Calu3 (cell line): ENCODE measurements around the gene SLC15A2. TPM values are rescaled to one million over a fixed set of nuclear protein-coding genes. Genes with fewer than 3 reads are reported as not detected.
"Not testable (repeated sequence)": the region's sequence is repeated elsewhere in the genome, so short reads cannot be mapped to it uniquely, and the experiment has no call there.

Experiments used
- BruUV-seq: library from RNA; stranded (reverse); fragments of 400-500 nt; replicated peaks from 2 replicates; lab custom pipeline; 2021; lab: Mats Ljungman, UMichigan
- CTCF ChIA-PET: fragments of 300-600 bp; sonication (Branson Sonifier 250); formaldehyde crosslinking; loops from one replicate; lab custom pipeline; 2022; ENCODE audit warnings: antibody characterized with exemption; lab: Charles Lee
- DNase-seq: peaks from one replicate; pipeline ENCODE4 v3.0.0; 2022
- H3K27ac Mint-ChIP-seq: one replicate; pipeline ENCODE4 v1.8.0; 2022; ENCODE audit warnings: mixed read lengths; ENCODE audit not compliant: unreplicated experiment
- H3K27me3 Mint-ChIP-seq: one replicate; pipeline ENCODE4 v1.8.0; 2022; ENCODE audit warnings: mixed read lengths; ENCODE audit not compliant: unreplicated experiment
- H3K36me3 Mint-ChIP-seq: one replicate; pipeline ENCODE4 v1.8.0; 2022; ENCODE audit warnings: mild to moderate bottlenecking, moderate library complexity, mixed read lengths; ENCODE audit not compliant: insufficient read depth, unreplicated experiment
- H3K4me1 Mint-ChIP-seq: one replicate; pipeline ENCODE4 v1.8.0; 2022; ENCODE audit warnings: mild to moderate bottlenecking, low read depth, mixed read lengths; ENCODE audit not compliant: unreplicated experiment
- H3K4me3 Mint-ChIP-seq: one replicate; pipeline ENCODE4 v1.8.0; 2022; ENCODE audit warnings: mild to moderate bottlenecking, low read depth, moderate library complexity, mixed read lengths; ENCODE audit not compliant: unreplicated experiment
- H3K9me3 Mint-ChIP-seq: one replicate; pipeline ENCODE4 v1.8.0; 2022; ENCODE audit warnings: low read depth, mixed read lengths; ENCODE audit not compliant: unreplicated experiment
- intact Hi-C: fragments of 100-400 bp; cut with micrococcal nuclease; formaldehyde crosslinking; loops from one replicate; pipeline ENCODE4 v1.10.0; 2022; ENCODE audit not compliant: unreplicated experiment
- total RNA-seq: library from RNA; stranded (reverse); gene quantifications from 2 replicates; pipeline ENCODE4 v1.2.3, GENCODE V29; 2022
- TF ChIP-seq, protein P1 (sequence below): fragments of 200-600 bp; IDR thresholded peaks from one replicate; pipeline ENCODE4 v1.8.0; 2022; ENCODE audit warnings: antibody characterized with exemption; ENCODE audit not compliant: unreplicated experiment

Gene SLC15A2
- total RNA-seq, 1 experiment from 2014 or later: 10.7 TPM

DNA sequence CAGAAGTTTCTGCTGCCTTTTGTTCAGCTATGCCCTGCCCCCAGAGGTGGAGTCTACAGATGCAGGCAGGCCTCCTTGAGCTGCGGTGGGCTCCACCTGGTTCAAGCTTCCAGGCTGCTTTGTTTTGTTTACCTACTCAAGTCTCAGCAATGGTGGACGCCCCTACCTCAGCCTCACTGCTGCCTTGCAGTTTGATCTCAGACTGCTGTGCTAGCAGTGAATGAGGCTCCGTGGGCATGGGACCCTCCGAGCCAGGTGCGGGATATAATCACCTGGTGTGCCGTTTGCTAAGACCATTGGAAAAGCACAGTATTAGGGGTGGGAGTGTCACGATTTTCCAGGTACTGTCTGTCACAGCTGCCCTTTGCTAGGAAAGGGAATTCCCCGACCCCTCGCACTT lies 31.0 kb upstream of the SLC15A2 start:
- H3K9me3 Mint-ChIP-seq, intact Hi-C loops, DNase-seq, H3K36me3 Mint-ChIP-seq, H3K4me1 Mint-ChIP-seq, H3K27me3 Mint-ChIP-seq, CTCF ChIA-PET, H3K4me3 Mint-ChIP-seq, H3K27ac Mint-ChIP-seq, BruUV-seq: not testable (repeated sequence)

DNA sequence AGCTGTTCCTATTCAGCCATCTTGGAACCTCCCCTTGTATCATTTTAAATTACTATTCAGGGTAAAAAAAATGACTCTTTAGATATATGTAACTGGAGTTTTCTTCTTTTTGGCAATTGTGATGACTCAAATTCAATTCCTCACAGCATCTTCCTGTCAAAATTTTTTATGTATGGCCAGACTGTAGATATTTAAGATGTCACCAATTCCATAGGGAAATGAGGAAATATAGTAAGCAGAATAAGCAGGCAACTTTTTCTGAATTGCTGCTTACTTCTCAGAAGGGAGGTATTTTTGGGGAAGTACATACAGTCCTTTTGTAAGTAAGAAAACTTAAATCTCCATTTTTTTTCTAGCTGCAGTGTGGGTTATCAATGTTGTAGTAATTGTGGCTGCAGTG lies 30.4 kb upstream of the SLC15A2 start:
- TF ChIP-seq, protein P1, sequence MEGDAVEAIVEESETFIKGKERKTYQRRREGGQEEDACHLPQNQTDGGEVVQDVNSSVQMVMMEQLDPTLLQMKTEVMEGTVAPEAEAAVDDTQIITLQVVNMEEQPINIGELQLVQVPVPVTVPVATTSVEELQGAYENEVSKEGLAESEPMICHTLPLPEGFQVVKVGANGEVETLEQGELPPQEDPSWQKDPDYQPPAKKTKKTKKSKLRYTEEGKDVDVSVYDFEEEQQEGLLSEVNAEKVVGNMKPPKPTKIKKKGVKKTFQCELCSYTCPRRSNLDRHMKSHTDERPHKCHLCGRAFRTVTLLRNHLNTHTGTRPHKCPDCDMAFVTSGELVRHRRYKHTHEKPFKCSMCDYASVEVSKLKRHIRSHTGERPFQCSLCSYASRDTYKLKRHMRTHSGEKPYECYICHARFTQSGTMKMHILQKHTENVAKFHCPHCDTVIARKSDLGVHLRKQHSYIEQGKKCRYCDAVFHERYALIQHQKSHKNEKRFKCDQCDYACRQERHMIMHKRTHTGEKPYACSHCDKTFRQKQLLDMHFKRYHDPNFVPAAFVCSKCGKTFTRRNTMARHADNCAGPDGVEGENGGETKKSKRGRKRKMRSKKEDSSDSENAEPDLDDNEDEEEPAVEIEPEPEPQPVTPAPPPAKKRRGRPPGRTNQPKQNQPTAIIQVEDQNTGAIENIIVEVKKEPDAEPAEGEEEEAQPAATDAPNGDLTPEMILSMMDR: no peak
- CTCF ChIA-PET: no interaction called here
- H3K36me3 Mint-ChIP-seq: no peaks in the 10 kb centered on the region
- DNase-seq: no peak
- H3K4me1 Mint-ChIP-seq: no peaks in the 10 kb centered on the region
- no peaks in the 10 kb centered on the region for H3K27me3 Mint-ChIP-seq
- no TSS peak for BruUV-seq
- H3K27ac Mint-ChIP-seq: no peak overlapping the region
- H3K9me3 Mint-ChIP-seq: peaks cover 2% of the 10 kb centered on the region
- intact Hi-C loops: no loop called here
- no peak overlapping the region for H3K4me3 Mint-ChIP-seq

DNA sequence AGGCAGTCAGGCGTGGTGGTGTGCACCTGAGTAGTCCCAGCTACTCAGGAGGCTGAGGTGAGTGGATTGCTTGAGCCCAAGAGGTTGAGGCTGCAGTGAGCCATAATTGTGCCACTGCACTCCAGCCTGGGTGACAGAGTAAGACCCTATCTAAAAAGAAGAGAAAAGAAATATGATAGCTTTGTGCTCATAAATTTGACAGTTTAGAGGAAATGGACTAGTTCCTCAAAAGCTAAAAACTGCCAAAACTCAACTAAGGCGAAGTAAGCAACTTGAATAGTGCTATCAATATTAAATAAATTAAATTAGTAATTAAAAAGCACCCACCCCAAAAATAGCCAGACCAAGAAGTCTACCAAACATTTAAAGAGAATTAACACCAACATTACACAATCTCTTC lies 24.5 kb upstream of the SLC15A2 start:
- no TSS peak for BruUV-seq
- TF ChIP-seq, protein P1: no peak
- CTCF ChIA-PET: no interaction called here
- intact Hi-C loops: no loop called here
- Mint-ChIP-seq H3K4me1 (peaks cover 8% of the 10 kb centered on the region), H3K27ac (no peak overlapping the region), H3K9me3 (no peaks in the 10 kb centered on the region), H3K27me3 (no peaks in the 10 kb centered on the region), H3K36me3 (no peaks in the 10 kb centered on the region), H3K4me3 (no peak overlapping the region)
- no peak for DNase-seq

DNA sequence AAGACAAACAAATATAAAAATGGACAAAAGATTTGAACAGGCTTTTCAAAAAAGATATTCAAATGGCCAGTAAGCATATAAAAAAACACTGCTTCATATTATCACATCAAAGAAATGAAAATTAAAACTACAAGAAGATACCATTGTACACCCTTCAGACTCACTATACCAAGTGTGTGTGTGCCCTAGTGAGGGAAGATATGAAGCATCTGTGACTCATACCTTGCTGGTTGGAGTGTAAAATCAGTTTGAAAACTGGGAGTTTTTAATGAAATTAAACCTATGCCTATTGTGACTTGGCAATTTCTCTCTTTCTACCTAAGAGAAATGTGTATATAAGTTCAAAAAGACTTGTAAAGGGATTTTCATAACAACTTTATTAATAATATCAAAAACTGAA lies 23.5 kb upstream of the SLC15A2 start:
- TF ChIP-seq, protein P1: no peak
- H3K4me3 Mint-ChIP-seq: no peak overlapping the region
- DNase-seq: no peak
- BruUV-seq: no TSS peak
- intact Hi-C loops: no loop called here
- H3K27me3 Mint-ChIP-seq: no peaks in the 10 kb centered on the region
- peaks cover 8% of the 10 kb centered on the region for H3K4me1 Mint-ChIP-seq
- H3K27ac Mint-ChIP-seq: no peak overlapping the region
- no peaks in the 10 kb centered on the region for H3K9me3 Mint-ChIP-seq
- CTCF ChIA-PET: no interaction called here
- H3K36me3 Mint-ChIP-seq: no peaks in the 10 kb centered on the region

DNA sequence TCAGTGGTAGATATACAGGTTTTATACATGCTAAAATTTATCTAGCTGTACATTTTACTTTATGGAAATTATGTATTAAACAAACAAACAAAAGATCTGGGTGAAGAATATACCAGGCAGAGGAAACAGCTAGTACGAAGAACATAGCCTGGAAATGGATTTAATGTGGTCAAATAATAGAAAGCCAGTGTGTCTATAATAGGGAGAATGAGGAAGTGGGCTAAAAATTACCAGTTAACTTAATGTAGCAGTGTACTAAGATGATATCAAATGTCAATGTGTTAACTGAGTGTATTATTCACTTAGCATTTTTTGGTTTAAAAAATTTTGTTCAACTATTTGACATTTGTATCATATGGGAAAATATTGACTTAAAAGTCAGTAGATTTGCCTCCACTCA lies 22.8 kb upstream of the SLC15A2 start:
- BruUV-seq: no TSS peak
- TF ChIP-seq, protein P1: no peak
- no peaks in the 10 kb centered on the region for H3K9me3 Mint-ChIP-seq
- H3K36me3 Mint-ChIP-seq: no peaks in the 10 kb centered on the region
- no peak overlapping the region for H3K27ac Mint-ChIP-seq
- no peak for DNase-seq
- no peaks in the 10 kb centered on the region for H3K27me3 Mint-ChIP-seq
- no peak overlapping the region for H3K4me3 Mint-ChIP-seq
- H3K4me1 Mint-ChIP-seq: peaks cover 8% of the 10 kb centered on the region
- CTCF ChIA-PET: no interaction called here
- intact Hi-C loops: no loop called here
